T-helper 2 cell (primary cell): ENCODE measurements around the gene EPS8L2.
"Not testable (repeated sequence)": the region's sequence is repeated elsewhere in the genome, so short reads cannot be mapped to it uniquely, and the experiment has no call there.

ENCODE experiments used
- DNase-seq, 5 experiments: peaks; one replicate each; pipeline versions ENCODE4 v3.0.0 to v3.0.0-alpha.2; 2012 to 2022

Gene EPS8L2

DNA sequence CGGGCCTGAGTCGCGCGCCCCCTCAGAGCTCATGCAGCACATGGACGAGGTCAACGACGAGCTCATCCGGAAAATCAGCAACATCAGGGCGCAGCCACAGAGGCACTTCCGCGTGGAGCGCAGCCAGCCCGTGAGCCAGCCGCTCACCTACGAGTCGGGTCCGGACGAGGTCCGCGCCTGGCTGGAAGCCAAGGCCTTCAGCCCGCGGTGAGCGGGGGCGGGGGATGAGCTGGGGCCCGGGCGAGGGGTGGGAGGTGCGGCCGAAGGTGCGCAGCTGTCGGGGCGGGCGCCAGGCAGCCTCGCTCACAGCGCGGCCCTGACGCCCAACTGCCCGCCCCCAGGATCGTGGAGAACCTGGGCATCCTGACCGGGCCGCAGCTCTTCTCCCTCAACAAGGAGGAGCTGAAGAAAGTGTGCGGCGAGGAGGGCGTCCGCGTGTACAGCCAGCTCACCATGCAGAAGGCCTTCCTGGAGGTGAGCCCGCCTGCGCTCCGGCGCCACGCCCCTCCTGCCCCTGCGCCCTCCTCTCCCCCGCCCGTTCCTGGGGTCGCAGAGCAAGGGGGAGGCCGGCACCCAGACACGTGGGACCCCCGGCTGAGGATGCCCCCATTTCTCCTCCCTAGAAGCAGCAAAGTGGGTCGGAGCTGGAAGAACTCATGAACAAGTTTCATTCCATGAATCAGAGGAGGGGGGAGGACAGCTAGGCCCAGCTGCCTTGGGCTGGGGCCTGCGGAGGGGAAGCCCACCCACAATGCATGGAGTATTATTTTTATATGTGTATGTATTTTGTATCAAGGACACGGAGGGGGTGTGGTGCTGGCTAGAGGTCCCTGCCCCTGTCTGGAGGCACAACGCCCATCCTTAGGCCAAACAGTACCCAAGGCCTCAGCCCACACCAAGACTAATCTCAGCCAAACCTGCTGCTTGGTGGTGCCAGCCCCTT is 20.5 kb downstream of the EPS8L2 start:
- DNase-seq = peak in 4 of 5 experiments; percentile 24 to 77 (median 34)

GRCh38 chr11:727281-727701 is 21.3 kb downstream of the EPS8L2 start:
- no peak for DNase-seq

GRCh38 chr11:727859-728748 is 22.1 kb downstream of the EPS8L2 start:
- peak; percentile 65 to 82 (median 73) for DNase-seq

DNA sequence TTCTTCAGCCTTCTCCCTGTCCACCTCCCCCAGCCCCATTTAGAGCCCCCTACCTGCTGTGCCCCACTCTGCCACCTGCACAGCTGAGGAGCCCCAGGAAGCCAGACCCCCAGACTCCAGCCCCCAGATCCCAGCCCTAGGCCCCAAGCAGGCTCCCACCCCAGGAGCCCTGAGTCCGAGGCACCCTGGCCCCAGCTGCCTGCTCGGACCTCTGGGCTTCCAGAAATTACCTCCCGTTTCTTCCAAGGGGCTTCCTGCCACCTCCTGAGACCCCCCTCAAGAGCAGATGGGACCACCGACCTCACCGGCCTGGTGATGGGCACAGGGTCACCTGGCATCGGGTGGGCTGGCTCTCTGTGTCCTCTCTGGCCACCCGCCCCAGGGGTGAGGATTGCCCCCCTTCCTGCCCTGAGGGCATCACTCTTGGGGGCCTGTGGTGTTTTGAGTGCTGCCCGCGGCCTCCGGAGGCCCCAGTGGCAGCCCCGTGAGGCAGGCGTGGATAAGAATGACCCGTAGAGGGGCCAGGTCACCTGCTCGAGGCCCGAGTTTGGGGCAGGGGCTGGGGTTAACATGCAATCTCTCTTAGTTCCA is 23.0 kb downstream of the EPS8L2 start:
- no peak for DNase-seq

DNA sequence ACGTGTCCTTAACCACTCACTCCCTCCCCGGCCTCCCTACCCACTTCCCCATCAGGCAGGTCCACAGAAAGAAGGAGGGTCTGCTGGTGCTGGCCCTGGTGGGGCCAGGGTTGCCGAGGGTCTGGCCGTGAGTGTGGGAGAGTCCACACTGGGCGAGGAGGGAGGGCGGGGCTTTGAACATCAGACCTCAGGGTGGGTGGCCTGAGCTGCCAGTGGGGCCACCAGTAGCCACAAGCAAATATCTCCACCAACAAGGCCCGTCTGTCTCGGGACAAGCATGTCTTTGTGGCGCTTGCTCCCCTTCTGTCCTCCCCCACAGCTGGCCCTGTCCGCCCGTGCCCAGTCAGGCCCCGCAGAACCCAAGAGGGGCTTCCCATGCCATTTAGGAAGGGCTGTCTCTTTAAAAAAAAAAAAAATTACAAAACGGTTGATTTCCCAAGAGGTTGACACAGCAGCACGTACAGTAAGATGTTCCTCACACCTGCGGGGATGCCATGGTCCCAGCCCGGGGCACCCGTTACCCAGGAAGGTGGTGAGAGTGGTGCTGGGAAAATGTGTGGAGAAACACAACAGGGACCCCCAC is 23.6 kb downstream of the EPS8L2 start:
- DNase-seq = no peak

GRCh38 chr11:733072-733471 is 27.0 kb downstream of the EPS8L2 start:
- DNase-seq = no peak

DNA sequence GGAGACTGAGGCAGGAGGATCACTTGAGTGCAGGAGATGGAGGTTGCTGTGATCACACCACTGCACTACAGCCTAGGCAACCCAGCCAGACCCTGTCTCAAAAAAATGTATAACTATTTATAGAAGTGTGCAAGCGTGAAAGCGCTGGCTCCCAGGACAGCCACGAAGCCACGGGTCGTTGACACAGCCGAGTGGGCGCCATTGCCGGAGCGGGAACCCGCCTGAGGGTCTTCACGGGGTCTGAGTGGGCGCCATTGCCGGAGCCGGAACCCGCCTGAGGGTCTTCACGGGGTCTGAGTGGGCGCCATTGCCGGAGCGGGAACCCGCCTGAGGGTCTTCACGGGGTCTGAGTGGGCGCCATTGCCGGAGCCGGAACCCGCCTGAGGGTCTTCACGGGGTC is 28.5 kb downstream of the EPS8L2 start:
- DNase-seq = not testable (repeated sequence)

GRCh38 chr11:737366-737765 is 31.3 kb downstream of the EPS8L2 start:
- no peak for DNase-seq

- DNase-seq = not testable (repeated sequence)
Observed at GRCh38 chr11:737899-738298, 31.9 kb downstream of the EPS8L2 start.

DNA sequence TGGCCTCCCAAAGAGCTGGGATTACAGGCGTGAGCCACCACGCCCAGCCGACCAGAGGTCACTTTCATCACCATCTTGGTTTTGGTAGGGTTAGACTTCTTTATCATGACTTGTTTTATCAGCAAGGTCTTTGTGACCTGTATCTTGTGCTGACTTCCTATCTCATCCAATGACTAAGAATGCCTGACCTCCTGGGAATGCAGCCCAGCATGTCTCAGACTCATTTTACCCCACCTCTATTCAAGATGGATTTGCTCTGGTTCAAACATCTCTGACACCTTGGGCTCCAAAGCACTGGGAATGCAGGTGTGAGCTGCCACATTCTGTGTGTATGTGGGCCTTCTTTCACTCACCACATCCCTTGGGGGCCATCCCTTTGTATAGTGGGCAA is 36.1 kb downstream of the EPS8L2 start:
- no peak for DNase-seq

- no peak for DNase-seq
Observed at GRCh38 chr11:742571-743201, 36.7 kb downstream of the EPS8L2 start.

- no peak for DNase-seq
Observed at GRCh38 chr11:745428-745827, 39.4 kb downstream of the EPS8L2 start.

- peak in 1 of 5 experiments; percentile 73 for DNase-seq
Observed at GRCh38 chr11:746289-747157, 40.5 kb downstream of the EPS8L2 start.

GRCh38 chr11:747158-748006 is 41.4 kb downstream of the EPS8L2 start, which contains the start of gene TALDO1:
TSS of gene TALDO1 (plus strand) at chr11:747464. CDS start at chr11:747482, 18 bp downstream.
- DNase-seq = peak; percentile 65 to 88 (median 77)

GRCh38 chr11:748007-748359 is 42.0 kb downstream of the EPS8L2 start:
- DNase-seq = no peak

GRCh38 chr11:749731-750130 is 43.7 kb downstream of the EPS8L2 start:
- DNase-seq = no peak

DNA sequence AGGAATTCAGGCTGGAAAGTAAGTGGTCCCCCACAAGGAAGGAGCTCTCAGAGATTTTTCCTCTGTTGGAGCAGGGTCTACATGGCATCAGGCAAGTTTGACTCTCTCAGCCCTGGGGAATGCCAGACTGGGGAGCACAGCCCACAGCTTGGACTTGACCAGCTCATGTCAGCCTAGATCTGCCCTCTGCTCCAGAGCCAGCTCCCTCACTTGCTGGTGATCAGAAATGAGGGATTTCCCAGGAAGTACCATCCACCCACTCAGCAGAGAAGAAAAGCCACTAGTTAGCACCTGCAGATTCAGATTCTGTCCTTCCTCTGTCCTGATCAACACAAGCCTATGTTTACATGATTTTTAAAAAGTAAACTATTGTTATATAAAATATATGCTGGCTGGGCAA is 54.2 kb downstream of the EPS8L2 start:
- DNase-seq = no peak

- no peak for DNase-seq
Observed at GRCh38 chr11:761526-762108, 55.6 kb downstream of the EPS8L2 start.

DNA sequence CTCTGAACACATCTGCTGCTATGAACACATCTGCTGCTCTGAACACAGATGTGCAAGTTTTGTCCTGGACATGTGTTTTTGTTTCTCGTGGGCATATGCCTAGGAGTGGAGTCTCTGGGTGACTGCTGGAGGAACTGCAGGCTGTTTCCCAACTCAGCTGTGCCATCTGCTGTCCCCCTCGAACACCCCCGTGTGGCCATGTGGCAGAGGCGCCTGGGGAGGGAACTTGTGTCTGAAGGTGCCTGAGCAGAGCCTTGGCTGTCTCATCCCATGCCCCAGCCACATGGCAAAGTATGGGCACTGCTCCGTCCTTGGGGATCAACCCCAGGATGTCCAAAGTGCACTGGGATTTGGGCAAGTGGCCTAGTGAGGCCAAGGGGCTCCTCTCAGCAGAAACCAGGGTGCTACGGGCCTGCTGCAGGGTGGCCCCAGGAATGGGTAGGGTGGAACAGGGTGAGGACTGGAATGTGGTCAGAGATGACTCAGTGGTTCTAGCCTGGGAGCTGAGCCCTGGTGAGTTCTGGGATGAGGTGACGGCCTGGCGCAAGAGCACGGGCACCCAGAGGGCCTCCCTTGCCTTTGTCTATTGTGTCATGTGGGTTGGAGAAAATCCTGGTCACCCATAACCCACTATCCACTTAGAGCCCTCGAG is 56.5 kb downstream of the EPS8L2 start:
- DNase-seq = peak in 1 of 5 experiments; percentile 46
